ENCODE data around the gene CTAGE4. TPM values are rescaled to one million over a fixed set of nuclear protein-coding genes. Genes with fewer than 3 reads are reported as not detected.
"Not testable (repeated sequence)": the region's sequence is repeated elsewhere in the genome, so short reads cannot be mapped to it uniquely, and the experiment has no call there.

CTAGE4 gene, protein sequence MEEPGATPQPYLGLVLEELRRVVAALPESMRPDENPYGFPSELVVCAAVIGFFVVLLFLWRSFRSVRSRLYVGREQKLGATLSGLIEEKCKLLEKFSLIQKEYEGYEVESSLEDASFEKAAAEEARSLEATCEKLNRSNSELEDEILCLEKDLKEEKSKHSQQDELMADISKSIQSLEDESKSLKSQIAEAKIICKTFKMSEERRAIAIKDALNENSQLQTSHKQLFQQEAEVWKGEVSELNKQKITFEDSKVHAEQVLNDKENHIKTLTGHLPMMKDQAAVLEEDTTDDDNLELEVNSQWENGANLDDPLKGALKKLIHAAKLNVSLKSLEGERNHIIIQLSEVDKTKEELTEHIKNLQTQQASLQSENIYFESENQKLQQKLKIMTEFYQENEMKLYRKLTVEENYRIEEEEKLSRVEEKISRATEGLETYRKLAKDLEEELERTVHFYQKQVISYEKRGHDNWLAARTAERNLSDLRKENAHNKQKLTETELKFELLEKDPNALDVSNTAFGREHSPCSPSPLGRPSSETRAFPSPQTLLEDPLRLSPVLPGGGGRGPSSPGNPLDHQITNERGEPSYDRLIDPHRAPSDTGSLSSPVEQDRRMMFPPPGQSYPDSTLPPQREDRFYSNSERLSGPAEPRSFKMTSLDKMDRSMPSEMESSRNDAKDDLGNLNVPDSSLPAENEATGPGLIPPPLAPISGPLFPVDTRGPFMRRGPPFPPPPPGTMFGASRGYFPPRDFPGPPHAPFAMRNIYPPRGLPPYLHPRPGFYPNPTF
- not detected for total RNA-seq (2021; fragmentation: NEBNext Ultra II Directional; extraction: Animal tissue kit (Norgen Biotek cat#: 25700))
- long read RNA-seq, result 0 reads

DNA sequence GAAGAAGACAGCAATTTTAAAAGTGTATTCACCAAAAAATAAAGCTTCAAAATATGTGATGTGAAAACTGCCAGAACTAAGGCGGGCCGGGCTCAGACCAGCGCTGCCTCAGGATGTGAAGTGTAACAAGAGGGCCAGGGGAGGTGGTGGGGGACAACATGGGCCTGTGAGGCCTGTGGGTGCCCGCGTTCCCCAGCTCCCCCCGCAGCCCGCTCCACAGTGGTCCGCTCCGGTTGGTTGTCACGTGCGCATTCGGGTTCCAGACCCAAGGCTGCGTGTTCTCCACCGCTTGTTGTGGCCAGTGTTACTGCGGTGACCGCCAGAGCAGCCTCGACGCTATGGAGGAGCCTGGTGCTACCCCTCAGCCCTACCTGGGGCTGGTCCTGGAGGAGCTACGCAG is at the start of gene CTAGE4:
CTAGE4 (plus strand) TSS at position 301 of the 400 bp plus-strand sequence; CDS start at position 339, 38 bp downstream.
- H3K27me3 Mint-ChIP-seq (ENCODE audit: insufficient read depth); H3K4me1 Mint-ChIP-seq (ENCODE audit: low read depth); H3K4me3 Mint-ChIP-seq; H3K9me3 Mint-ChIP-seq; H3K27ac Mint-ChIP-seq; DNase-seq; H3K36me3 Mint-ChIP-seq (ENCODE audit: low read depth): not testable (repeated sequence)

DNA sequence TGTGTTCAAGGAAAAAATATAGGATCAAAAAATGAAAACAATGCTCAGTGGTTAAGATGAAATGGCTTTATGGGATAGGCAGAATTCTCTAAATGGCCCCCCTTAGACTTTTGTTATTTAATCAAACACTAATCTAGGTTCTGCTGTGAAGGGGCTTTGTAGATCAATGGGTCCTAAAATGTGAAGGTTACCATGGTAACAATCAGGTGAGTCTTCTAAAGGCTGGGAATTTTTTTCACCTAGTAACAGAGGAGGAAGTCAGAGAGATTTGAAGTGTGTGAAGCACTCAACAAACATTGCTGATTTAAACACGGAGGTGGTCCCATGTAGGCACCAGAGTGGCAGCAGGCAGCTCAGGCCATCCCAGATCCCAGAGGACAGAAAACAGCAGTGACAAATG is 49.1 kb upstream of the CTAGE4 start:
- no peak for DNase-seq
- no peak overlapping the region for H3K4me3 Mint-ChIP-seq
- no peaks in the 10 kb centered on the region for H3K36me3 Mint-ChIP-seq (ENCODE audit: low read depth)
- H3K4me1 Mint-ChIP-seq (ENCODE audit: low read depth), result no peaks in the 10 kb centered on the region
- no peaks in the 10 kb centered on the region; the same call in 1 of the 2 replicates for H3K27me3 Mint-ChIP-seq (ENCODE audit: insufficient read depth)
- TF ChIP-seq, protein P1, sequence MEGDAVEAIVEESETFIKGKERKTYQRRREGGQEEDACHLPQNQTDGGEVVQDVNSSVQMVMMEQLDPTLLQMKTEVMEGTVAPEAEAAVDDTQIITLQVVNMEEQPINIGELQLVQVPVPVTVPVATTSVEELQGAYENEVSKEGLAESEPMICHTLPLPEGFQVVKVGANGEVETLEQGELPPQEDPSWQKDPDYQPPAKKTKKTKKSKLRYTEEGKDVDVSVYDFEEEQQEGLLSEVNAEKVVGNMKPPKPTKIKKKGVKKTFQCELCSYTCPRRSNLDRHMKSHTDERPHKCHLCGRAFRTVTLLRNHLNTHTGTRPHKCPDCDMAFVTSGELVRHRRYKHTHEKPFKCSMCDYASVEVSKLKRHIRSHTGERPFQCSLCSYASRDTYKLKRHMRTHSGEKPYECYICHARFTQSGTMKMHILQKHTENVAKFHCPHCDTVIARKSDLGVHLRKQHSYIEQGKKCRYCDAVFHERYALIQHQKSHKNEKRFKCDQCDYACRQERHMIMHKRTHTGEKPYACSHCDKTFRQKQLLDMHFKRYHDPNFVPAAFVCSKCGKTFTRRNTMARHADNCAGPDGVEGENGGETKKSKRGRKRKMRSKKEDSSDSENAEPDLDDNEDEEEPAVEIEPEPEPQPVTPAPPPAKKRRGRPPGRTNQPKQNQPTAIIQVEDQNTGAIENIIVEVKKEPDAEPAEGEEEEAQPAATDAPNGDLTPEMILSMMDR (IDR thresholded peaks at IDR 0.05), result no peak
- no peak overlapping the region for H3K27ac Mint-ChIP-seq
- H3K9me3 Mint-ChIP-seq, result no peaks in the 10 kb centered on the region

DNA sequence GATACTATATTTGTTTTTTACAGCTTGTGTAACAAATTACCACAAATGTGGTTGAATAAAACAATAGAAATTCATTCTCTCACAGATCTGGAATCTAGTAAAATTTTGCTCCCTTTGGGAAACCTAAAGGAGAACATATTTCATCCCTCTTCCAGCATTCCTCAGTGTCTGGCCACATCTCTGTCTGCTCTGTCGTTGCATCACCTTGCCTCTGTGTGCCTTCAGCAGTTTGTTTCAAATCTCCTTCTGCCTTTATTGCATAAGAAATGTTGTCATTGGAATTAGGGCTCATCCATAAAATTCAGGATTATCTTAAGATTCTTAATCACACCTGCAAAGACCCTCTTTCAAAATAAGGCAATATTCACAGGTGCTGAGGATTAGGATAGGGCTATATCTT is 45.8 kb upstream of the CTAGE4 start:
- TF ChIP-seq, protein P1 (IDR thresholded peaks at IDR 0.05), result no peak
- Mint-ChIP-seq H3K9me3 (peaks cover 5% of the 10 kb centered on the region; the same call in 1 of the 2 replicates), H3K36me3 (ENCODE audit: low read depth) (no peaks in the 10 kb centered on the region), H3K4me3 (no peak overlapping the region), H3K4me1 (ENCODE audit: low read depth) (no peaks in the 10 kb centered on the region), H3K27ac (no peak overlapping the region), H3K27me3 (ENCODE audit: insufficient read depth) (no peaks in the 10 kb centered on the region)
- no peak for DNase-seq

DNA sequence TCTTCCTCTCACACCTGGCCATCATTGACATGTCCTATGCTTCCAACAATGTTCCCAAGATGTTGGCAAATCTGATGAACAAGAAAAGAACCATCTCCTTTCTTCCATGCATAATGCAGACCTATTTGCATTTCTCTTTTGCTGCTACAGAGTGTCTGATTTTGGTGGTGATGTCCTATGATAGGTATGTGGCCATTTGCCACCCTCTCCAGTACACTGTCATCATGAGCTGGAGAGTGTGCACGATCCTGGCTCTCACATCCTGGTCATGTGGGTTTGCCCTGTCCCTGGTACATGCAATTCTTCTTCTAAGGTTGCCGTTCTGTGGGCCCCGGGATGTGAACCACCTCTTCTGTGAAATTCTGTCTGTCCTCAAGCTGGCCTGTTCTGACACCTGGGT is 41.1 kb upstream of the CTAGE4 start:
- no peak overlapping the region for H3K27ac Mint-ChIP-seq
- TF ChIP-seq, protein P1 (IDR thresholded peaks at IDR 0.05), result no peak
- peaks cover 11% of the 10 kb centered on the region; the same call in 1 of the 2 replicates for H3K9me3 Mint-ChIP-seq
- H3K27me3 Mint-ChIP-seq (ENCODE audit: insufficient read depth), result no peaks in the 10 kb centered on the region
- no peaks in the 10 kb centered on the region for H3K36me3 Mint-ChIP-seq (ENCODE audit: low read depth)
- H3K4me3 Mint-ChIP-seq, result no peak overlapping the region
- H3K4me1 Mint-ChIP-seq (ENCODE audit: low read depth), result no peaks in the 10 kb centered on the region
- no peak for DNase-seq

DNA sequence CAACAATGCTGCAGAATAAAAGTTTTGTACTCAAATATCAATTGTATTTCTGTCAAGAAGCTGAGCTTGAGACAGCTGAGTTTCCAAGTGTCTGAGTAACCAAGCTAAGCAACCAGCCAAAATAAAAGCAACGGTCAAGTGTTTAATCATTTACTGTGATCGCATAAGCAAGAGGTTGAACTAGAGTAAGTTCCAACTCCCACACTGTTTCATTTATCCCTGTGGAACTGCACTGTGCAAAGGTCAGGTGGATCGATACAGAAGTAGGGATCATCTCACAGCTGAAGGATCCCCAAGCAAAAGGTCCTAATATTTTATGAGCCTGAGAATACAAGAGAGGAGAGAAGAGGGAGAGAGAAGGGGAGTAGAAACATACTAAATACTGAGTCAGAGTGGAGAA is 38.8 kb upstream of the CTAGE4 start:
- no peak for DNase-seq
- TF ChIP-seq, protein P1 (IDR thresholded peaks at IDR 0.05), result no peak
- Mint-ChIP-seq H3K27ac (no peak overlapping the region), H3K4me3 (no peak overlapping the region), H3K4me1 (ENCODE audit: low read depth) (no peaks in the 10 kb centered on the region), H3K27me3 (ENCODE audit: insufficient read depth) (no peaks in the 10 kb centered on the region), H3K9me3 (peaks cover 21% of the 10 kb centered on the region), H3K36me3 (ENCODE audit: low read depth) (no peaks in the 10 kb centered on the region)
